Mammary epithelial cell (primary cell): Measurements from ENCODE around the gene NPAS3.

ENCODE experiments used
- EZH2 ChIP-seq: IDR thresholded peaks from 2 replicates; pipeline ENCODE4 v1.6.1; 2012; ENCODE audit warnings: low read length, inconsistent platforms, borderline replicate concordance
- TF ChIP-seq, protein P1 (sequence below), 2 donors: IDR thresholded peaks in 1 of 2; conservative IDR thresholded peaks in 1 of 2; 2 replicates each; pipeline ENCODE4 v1.5.1; 2011 to 2012; ENCODE audit warnings: inconsistent platforms in 2 of 2, low read length in 2 of 2, mild to moderate bottlenecking in 2 of 2, control low read depth in 1 of 2, low read depth in 1 of 2; ENCODE audit not compliant: insufficient read depth in 1 of 2; ENCODE audit errors: extremely low read depth in 1 of 2

GRCh38 chr14:33555710-33556350 is 617.2 kb downstream of the NPAS3 start:
- TF ChIP-seq, protein P1, sequence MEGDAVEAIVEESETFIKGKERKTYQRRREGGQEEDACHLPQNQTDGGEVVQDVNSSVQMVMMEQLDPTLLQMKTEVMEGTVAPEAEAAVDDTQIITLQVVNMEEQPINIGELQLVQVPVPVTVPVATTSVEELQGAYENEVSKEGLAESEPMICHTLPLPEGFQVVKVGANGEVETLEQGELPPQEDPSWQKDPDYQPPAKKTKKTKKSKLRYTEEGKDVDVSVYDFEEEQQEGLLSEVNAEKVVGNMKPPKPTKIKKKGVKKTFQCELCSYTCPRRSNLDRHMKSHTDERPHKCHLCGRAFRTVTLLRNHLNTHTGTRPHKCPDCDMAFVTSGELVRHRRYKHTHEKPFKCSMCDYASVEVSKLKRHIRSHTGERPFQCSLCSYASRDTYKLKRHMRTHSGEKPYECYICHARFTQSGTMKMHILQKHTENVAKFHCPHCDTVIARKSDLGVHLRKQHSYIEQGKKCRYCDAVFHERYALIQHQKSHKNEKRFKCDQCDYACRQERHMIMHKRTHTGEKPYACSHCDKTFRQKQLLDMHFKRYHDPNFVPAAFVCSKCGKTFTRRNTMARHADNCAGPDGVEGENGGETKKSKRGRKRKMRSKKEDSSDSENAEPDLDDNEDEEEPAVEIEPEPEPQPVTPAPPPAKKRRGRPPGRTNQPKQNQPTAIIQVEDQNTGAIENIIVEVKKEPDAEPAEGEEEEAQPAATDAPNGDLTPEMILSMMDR (conservative IDR thresholded peaks at IDR 0.05 in 1 of 2, IDR thresholded peaks at IDR 0.05 in 1 of 2; ENCODE audit: extremely low read depth in 1 of 2, insufficient read depth in 1 of 2, low read depth in 1 of 2, low read length in 2 of 2): no peak
- no peak for TF ChIP-seq EZH2
